PC-3 (cell line): Measurements from ENCODE around the gene RASD2. TPM values are rescaled to one million over a fixed set of nuclear protein-coding genes. Genes with fewer than 3 reads are reported as not detected.

Experiments used
- ATAC-seq: fragments of 200-7000 bp; cut with Tn5 transposase; 2 replicates; pipeline ENCODE4 v1.9.1; 2020; ENCODE audit warnings: mild to moderate bottlenecking, moderate library complexity
- BruUV-seq: library from RNA; stranded (reverse); fragments of 400-500 nt; replicated peaks from 2 replicates; lab custom pipeline; 2021; lab: Mats Ljungman, UMichigan
- CTCF ChIA-PET: fragments of 300-600 bp; sonication (Branson Sonifier 250); formaldehyde crosslinking; loops from one replicate; lab custom pipeline; 2022; ENCODE audit warnings: antibody characterized with exemption; lab: Charles Lee
- POLR2A ChIA-PET: fragments of 300-600 bp; sonication (Branson Sonifier 250); formaldehyde crosslinking; loops from one replicate; lab custom pipeline; 2022; ENCODE audit warnings: antibody characterized with exemption; ENCODE audit not compliant: unreplicated experiment; lab: Charles Lee
- DNase-seq: peaks from one replicate; pipeline ENCODE4 v3.0.0-alpha.2; 2015
- H2AFZ ChIP-seq: fragments of 300-600 bp; sonication (generic); 2 replicates; pipeline ENCODE4 v1.6.0; 2016; ENCODE audit warnings: antibody characterized with exemption, low read length
- H3F3A ChIP-seq: fragments of 300-600 bp; sonication (generic); one replicate; pipeline ENCODE4 v1.6.0; 2017; ENCODE audit warnings: antibody characterized with exemption, low read length, control low read depth, mild to moderate bottlenecking; ENCODE audit not compliant: unreplicated experiment
- H3K27ac ChIP-seq: fragments of 300-600 bp; sonication (generic); 2 replicates; pipeline ENCODE4 v1.5.1; 2016; ENCODE audit warnings: mild to moderate bottlenecking, low read length
- H3K27me3 ChIP-seq: fragments of 300-600 bp; sonication (generic); 2 replicates; pipeline ENCODE4 v1.6.1; 2016; ENCODE audit warnings: low read length, mixed read lengths
- H3K36me3 ChIP-seq: fragments of 300-600 bp; sonication (generic); 2 replicates; pipeline ENCODE4 v1.6.1; 2016; ENCODE audit warnings: low read depth, mixed run types, low read length, mixed read lengths
- H3K4me1 ChIP-seq: fragments of 300-600 bp; sonication (generic); 2 replicates; pipeline ENCODE4 v1.5.1; 2016; ENCODE audit warnings: low read length; ENCODE audit not compliant: insufficient read depth
- H3K4me2 ChIP-seq: fragments of 300-600 bp; sonication (generic); 2 replicates; pipeline ENCODE4 v1.6.0; 2016; ENCODE audit warnings: low read length
- H3K4me3 ChIP-seq: fragments of 300-600 bp; sonication (generic); 2 replicates; pipeline ENCODE4 v1.5.1; 2016; ENCODE audit warnings: mild to moderate bottlenecking, low read length, mixed read lengths
- H3K79me2 ChIP-seq: fragments of 300-600 bp; sonication (generic); 2 replicates; pipeline ENCODE4 v1.6.1; 2017; ENCODE audit warnings: low read length, mixed read lengths
- H3K9ac ChIP-seq: fragments of 300-600 bp; sonication (generic); 2 replicates; pipeline ENCODE4 v1.6.0; 2016; ENCODE audit warnings: mild to moderate bottlenecking, low read length
- H3K9me2 ChIP-seq: fragments of 300-600 bp; sonication (generic); replicated peaks from 2 replicates; pipeline ENCODE4 v1.6.1; 2016; ENCODE audit warnings: mixed run types, low read length, mixed read lengths
- H3K9me3 ChIP-seq: fragments of 300-600 bp; sonication (generic); 2 replicates; pipeline ENCODE4 v1.6.1; 2016; ENCODE audit warnings: low read length, mixed read lengths
- H4K20me1 ChIP-seq: fragments of 300-600 bp; sonication (generic); 2 replicates; pipeline ENCODE4 v1.6.1; 2016; ENCODE audit warnings: low read length, mixed read lengths
- CTCF ChIP-seq: fragments of 300-600 bp; sonication (generic); conservative IDR thresholded peaks from 2 replicates; pipeline ENCODE4 v1.5.1; 2017; ENCODE audit warnings: antibody characterized with exemption, low read depth, mild to moderate bottlenecking, low read length
- EZH2 ChIP-seq: fragments of 300-600 bp; sonication (generic); IDR thresholded peaks from one replicate; pipeline ENCODE4 v1.6.1; 2017; ENCODE audit warnings: antibody characterized with exemption, mild to moderate bottlenecking, low read length; ENCODE audit not compliant: unreplicated experiment
- EZH2phosphoT487 ChIP-seq: fragments of 300-600 bp; sonication (generic); IDR thresholded peaks from 2 replicates; pipeline ENCODE4 v1.6.1; 2018; ENCODE audit warnings: mild to moderate bottlenecking, antibody characterized with exemption, low read length, borderline replicate concordance
- intact Hi-C: fragments of 100-400 bp; cut with micrococcal nuclease; formaldehyde crosslinking; loops from 2 replicates; pipeline ENCODE4 v1.9.0; 2023
- total RNA-seq: library from RNA; depleted of rRNA; stranded (reverse); fragments of >200 nt; gene quantifications from 2 replicates; pipeline ENCODE4 v1.2.3, GENCODE V29; 2014

The RASD2 gene
- total RNA-seq, 1 experiment from 2014 or later = 0.07 TPM

- CTCF ChIA-PET = no interaction called here
Observed at GRCh38 chr22:35572556-35572955, 31.9 kb downstream of the RASD2 start.

GRCh38 chr22:35575116-35575748, 34.6 kb downstream of the RASD2 start:
- Histone ChIP-seq H2AFZ (no peak overlapping the region), H3K4me3 (no peak overlapping the region), H3K27me3 (no peaks in the 10 kb centered on the region), H4K20me1 (no peaks in the 10 kb centered on the region), H3K9me3 (no peaks in the 10 kb centered on the region), H3K9me2 (no peaks in the 10 kb centered on the region), H3K9ac (no peak overlapping the region), H3F3A (no peaks in the 10 kb centered on the region), H3K27ac (no peak overlapping the region), H3K36me3 (no peaks in the 10 kb centered on the region), H3K79me2 (no peaks in the 10 kb centered on the region), H3K4me2 (no peak overlapping the region), H3K4me1 (no peaks in the 10 kb centered on the region)
- intact Hi-C loops = no loop called here
- no peak for DNase-seq
- no TSS peak for BruUV-seq
- ChIA-PET POLR2A (no interaction called here), CTCF (no interaction called here)
- no peak for ATAC-seq
- no peak for TF ChIP-seq CTCF
- no peak for TF ChIP-seq EZH2phosphoT487
- no peak for TF ChIP-seq EZH2

More at GRCh38 chr22:35572556-35572955, 31.9 kb downstream of the RASD2 start:
- Histone ChIP-seq H3K9ac (no peak overlapping the region), H3K27me3 (no peaks in the 10 kb centered on the region), H3K36me3 (no peaks in the 10 kb centered on the region), H3K4me3 (no peak overlapping the region), H3K9me3 (no peaks in the 10 kb centered on the region), H3K9me2 (no peaks in the 10 kb centered on the region), H2AFZ (no peak overlapping the region), H4K20me1 (no peaks in the 10 kb centered on the region), H3F3A (no peaks in the 10 kb centered on the region), H3K4me1 (peaks cover 18% of the 10 kb centered on the region), H3K27ac (no peak overlapping the region), H3K79me2 (no peaks in the 10 kb centered on the region), H3K4me2 (no peak overlapping the region)
- POLR2A ChIA-PET = no interaction called here
- ATAC-seq (no peak), DNase-seq (no peak)
- intact Hi-C loops = no loop called here
- no TSS peak for BruUV-seq
- TF ChIP-seq EZH2 (no peak), CTCF (no peak), EZH2phosphoT487 (no peak)

GRCh38 chr22:35576671-35577070, 36.0 kb downstream of the RASD2 start:
- H3K4me1 ChIP-seq = no peaks in the 10 kb centered on the region
- ChIA-PET POLR2A (interaction anchor here (0.5 kb wide), 1 partner anchor 264 kb away, joined by 3 read pairs; no protein-coding TSS in a partner anchor), CTCF (no interaction called here)
- intact Hi-C loops = no loop called here
- no peak overlapping the region for H3K27ac ChIP-seq
- H3K36me3 ChIP-seq = no peaks in the 10 kb centered on the region
- H3K9me3 ChIP-seq = no peaks in the 10 kb centered on the region
- TF ChIP-seq EZH2 (no peak), CTCF (no peak), EZH2phosphoT487 (no peak)
- no peaks in the 10 kb centered on the region for H3F3A ChIP-seq
- no peaks in the 10 kb centered on the region for H3K79me2 ChIP-seq
- H3K4me3 ChIP-seq = no peak overlapping the region
- no peak overlapping the region for H2AFZ ChIP-seq
- no peak for DNase-seq
- H3K9me2 ChIP-seq = no peaks in the 10 kb centered on the region
- no peak overlapping the region for H3K4me2 ChIP-seq
- no peak for ATAC-seq
- no peaks in the 10 kb centered on the region for H4K20me1 ChIP-seq
- BruUV-seq = no TSS peak
- H3K27me3 ChIP-seq = no peaks in the 10 kb centered on the region
- H3K9ac ChIP-seq = no peak overlapping the region
